CD14-positive monocyte (primary cell): Measurements from ENCODE around the gene OR1D2. TPM values are rescaled to one million over a fixed set of nuclear protein-coding genes. Genes with fewer than 3 reads are reported as not detected.

Source experiments
- DNase-seq, 3 donors: peaks; one replicate each; pipeline ENCODE4 v3.0.0-alpha.2; 2011 to 2022
- H2AFZ ChIP-seq: 2 replicates; pipeline ENCODE4 v1.6.0; 2012; ENCODE audit warnings: mild to moderate bottlenecking, low read depth, low read length, inconsistent platforms; ENCODE audit not compliant: insufficient read depth, poor library complexity, severe bottlenecking
- H3K27ac ChIP-seq, 2 donors: 1 replicate in 1 of 2; 2 replicates in 1 of 2; pipeline ENCODE4 v1.5.1; 2012 to 2013; ENCODE audit warnings: low read length in 2 of 2, control low read depth in 1 of 2, inconsistent platforms in 1 of 2, low read depth in 1 of 2, mild to moderate bottlenecking in 1 of 2
- H3K27me3 ChIP-seq, 2 donors: one replicate each; pipeline versions ENCODE4 v1.6.0 to v1.6.1; 2011 to 2013; ENCODE audit warnings: low read length in 2 of 2; ENCODE audit not compliant: control insufficient read depth in 2 of 2, insufficient read depth in 2 of 2
- H3K36me3 ChIP-seq, 2 donors: replicated peaks in 1 of 2; 1 replicate in 1 of 2; 2 replicates in 1 of 2; pipeline versions ENCODE4 v1.5.1 to v1.6.1; 2012 to 2013; ENCODE audit warnings: low read length in 2 of 2, control low read depth in 1 of 2, inconsistent platforms in 1 of 2, mild to moderate bottlenecking in 1 of 2; ENCODE audit not compliant: insufficient read depth in 2 of 2, control insufficient read depth in 1 of 2
- H3K4me1 ChIP-seq, 2 donors: 1 replicate in 1 of 2; 2 replicates in 1 of 2; pipeline versions ENCODE4 v1.5.1 to v1.6.1; 2012 to 2013; ENCODE audit warnings: low read length in 2 of 2, control low read depth in 1 of 2, inconsistent platforms in 1 of 2, mild to moderate bottlenecking in 1 of 2, moderate library complexity in 1 of 2; ENCODE audit not compliant: insufficient read depth in 2 of 2, control insufficient read depth in 1 of 2
- H3K4me2 ChIP-seq: replicated peaks from 2 replicates; pipeline ENCODE3; 2012; ENCODE audit warnings: low read length, moderate library complexity, mild to moderate bottlenecking; ENCODE audit not compliant: poor library complexity, severe bottlenecking; ENCODE audit errors: extremely low read depth
- H3K4me3 ChIP-seq, 3 experiments: fragments of 200-600 bp in 1 of 3; sonication (generic) in 1 of 3; replicated peaks in 1 of 3; 1 replicate in 2 of 3; 2 replicates in 1 of 3; pipeline ENCODE4 v1.5.1; 2011 to 2013; ENCODE audit warnings: low read length in 3 of 3, mild to moderate bottlenecking in 3 of 3, control low read depth in 2 of 3, low read depth in 2 of 3, inconsistent platforms in 1 of 3, moderate library complexity in 1 of 3
- H3K79me2 ChIP-seq: 2 replicates; pipeline ENCODE4 v1.6.0; 2012; ENCODE audit warnings: mild to moderate bottlenecking, control low read depth, inconsistent platforms, low read length, moderate library complexity; ENCODE audit not compliant: insufficient read depth
- H3K9ac ChIP-seq: 2 replicates; pipeline ENCODE4 v1.6.0; 2017; ENCODE audit warnings: low read length, mild to moderate bottlenecking; ENCODE audit not compliant: insufficient read depth, poor library complexity, severe bottlenecking
- H3K9me3 ChIP-seq, 2 donors: replicated peaks in 1 of 2; 1 replicate in 1 of 2; 2 replicates in 1 of 2; pipeline versions ENCODE4 v1.5.1 to v1.6.1; 2012 to 2013; ENCODE audit warnings: low read length in 2 of 2, control low read depth in 1 of 2; ENCODE audit not compliant: control insufficient read depth in 1 of 2, insufficient read depth in 1 of 2
- H4K20me1 ChIP-seq: 2 replicates; pipeline ENCODE4 v1.6.0; 2012; ENCODE audit warnings: mild to moderate bottlenecking, low read length, control low read depth, moderate library complexity; ENCODE audit not compliant: insufficient read depth
- H3K27ac Mint-ChIP-seq, 7 donors: one replicate each; pipeline ENCODE4 v1.8.0; 2020; ENCODE audit warnings: mild to moderate bottlenecking in 7 of 7, mixed read lengths in 7 of 7, moderate library complexity in 6 of 7, inconsistent platforms in 2 of 7
- H3K27me3 Mint-ChIP-seq, 3 donors: one replicate each; pipeline ENCODE4 v1.8.0; 2021 to 2022; ENCODE audit warnings: low read depth in 3 of 3, mild to moderate bottlenecking in 3 of 3, mixed read lengths in 3 of 3, moderate library complexity in 3 of 3, inconsistent platforms in 1 of 3
- H3K36me3 Mint-ChIP-seq, 2 donors: one replicate each; pipeline ENCODE4 v1.8.0; 2020; ENCODE audit warnings: mixed read lengths in 2 of 2, inconsistent platforms in 1 of 2, mild to moderate bottlenecking in 1 of 2
- H3K4me1 Mint-ChIP-seq: one replicate; pipeline ENCODE4 v1.8.0; 2020; ENCODE audit warnings: mild to moderate bottlenecking, mixed read lengths
- H3K4me3 Mint-ChIP-seq, 2 donors: one replicate each; pipeline ENCODE4 v1.8.0; 2020; ENCODE audit warnings: mild to moderate bottlenecking in 2 of 2, mixed read lengths in 2 of 2, moderate library complexity in 1 of 2
- H3K9me3 Mint-ChIP-seq, 7 donors: one replicate each; pipeline ENCODE4 v1.8.0; 2020 to 2022; ENCODE audit warnings: mixed read lengths in 7 of 7, mild to moderate bottlenecking in 6 of 7, moderate library complexity in 6 of 7, inconsistent platforms in 2 of 7
- WGBS: methylation state at CpG from one replicate; pipeline ENCODE4 v1.1.5; 2013; ENCODE audit warnings: missing lambda C conversion rate; ENCODE audit not compliant: insufficient coverage; 5-methylcytosine and 5-hydroxymethylcytosine counted together
- intact Hi-C, 2 donors: fragments of 100-400 bp; cut with micrococcal nuclease; formaldehyde crosslinking; loops; one replicate each; pipeline versions ENCODE4 v1.15.0 to v1.15.1; 2023
- polyA plus RNA-seq, 3 donors: library from polyadenylated mRNA; depleted of rRNA in 1 of 3; unstranded in 2 of 3; stranded (reverse) in 1 of 3; fragments of 300-500 nt in 2 of 3; fragments of >200 nt in 1 of 3; fragmentation: Illumina TruSeq in 2 of 3; gene quantifications; 1 replicate in 2 of 3; 2 replicates in 1 of 3; pipeline ENCODE4 v1.2.3, GENCODE V29; 2012 to 2021
- TF ChIP-seq, protein P1 (sequence below): fragments of 200-600 bp; IDR thresholded peaks from one replicate; pipeline ENCODE4 v1.8.0; 2022; ENCODE audit warnings: antibody characterized with exemption, mild to moderate bottlenecking

Gene OR1D2
- polyA plus RNA-seq, 3 donors, result not detected

DNA sequence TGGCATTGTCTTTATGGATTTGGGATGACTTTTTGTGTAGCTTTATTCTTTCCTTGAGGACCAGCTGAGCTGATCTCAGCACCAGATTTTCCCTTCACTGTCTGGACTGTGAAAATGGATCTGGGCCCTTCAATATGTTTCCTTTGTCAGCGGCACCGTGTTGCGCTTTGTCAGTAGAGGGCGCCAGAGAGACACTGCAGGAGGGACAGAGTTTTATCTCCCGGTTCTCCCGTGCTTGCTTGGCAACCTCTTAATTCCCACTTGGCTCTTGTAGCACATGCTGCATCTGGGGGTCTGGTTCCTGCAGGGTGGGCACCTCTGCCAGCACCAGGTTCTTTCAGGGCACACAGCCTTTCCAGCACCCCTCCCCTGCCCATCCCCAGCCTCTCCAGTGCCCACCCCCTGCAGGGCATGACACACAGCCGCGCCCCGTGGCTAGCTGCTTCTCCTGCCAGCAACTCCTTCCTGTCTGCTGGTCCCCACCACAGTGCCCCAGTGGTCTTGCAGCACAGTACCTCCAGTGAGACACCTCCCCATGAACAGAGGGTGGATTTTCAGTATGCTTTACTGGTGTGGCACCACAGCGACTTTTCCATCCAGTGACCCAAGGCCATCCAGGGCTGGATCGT, 60.4 kb downstream of the OR1D2 start:
- Histone ChIP-seq H3K36me3 (no peaks in the 10 kb centered on the region), H3K79me2 (no peaks in the 10 kb centered on the region), H3K4me3 (no peak overlapping the region), H3K27ac (no peak overlapping the region), H3K4me1 (peaks cover 18% of the 10 kb centered on the region in 2 donors), H3K9me3 (peaks cover 10 to 14% of the 10 kb centered on the region in 2 donors), H4K20me1 (no peaks in the 10 kb centered on the region), H3K4me2 (no peak overlapping the region), H3K27me3 (no peaks in the 10 kb centered on the region), H2AFZ (no peak overlapping the region), H3K9ac (no peak overlapping the region)
- no peak overlapping the region for H3K4me3 Mint-ChIP-seq
- H3K27ac Mint-ChIP-seq, result no peak overlapping the region
- intact Hi-C loops, result loop anchor here in 1 of 2 donors (10.0 kb wide), 1 partner anchor 591 kb away; the partner anchor contains the start of genes CTNS and SHPK
- H3K27me3 Mint-ChIP-seq, result peaks cover 2 to 10% (median 2%) of the 10 kb centered on the region in 3 donors
- H3K9me3 Mint-ChIP-seq, result peaks cover 8 to 14% (median 12%) of the 10 kb centered on the region in 7 donors
- no peaks in the 10 kb centered on the region for H3K36me3 Mint-ChIP-seq
- WGBS, result 65% methylated on average over 9 of the region's 11 CpGs
- peaks cover 18% of the 10 kb centered on the region for H3K4me1 Mint-ChIP-seq
- DNase-seq, result peak in 1 of 3 donors; percentile 10
- TF ChIP-seq, protein P1, sequence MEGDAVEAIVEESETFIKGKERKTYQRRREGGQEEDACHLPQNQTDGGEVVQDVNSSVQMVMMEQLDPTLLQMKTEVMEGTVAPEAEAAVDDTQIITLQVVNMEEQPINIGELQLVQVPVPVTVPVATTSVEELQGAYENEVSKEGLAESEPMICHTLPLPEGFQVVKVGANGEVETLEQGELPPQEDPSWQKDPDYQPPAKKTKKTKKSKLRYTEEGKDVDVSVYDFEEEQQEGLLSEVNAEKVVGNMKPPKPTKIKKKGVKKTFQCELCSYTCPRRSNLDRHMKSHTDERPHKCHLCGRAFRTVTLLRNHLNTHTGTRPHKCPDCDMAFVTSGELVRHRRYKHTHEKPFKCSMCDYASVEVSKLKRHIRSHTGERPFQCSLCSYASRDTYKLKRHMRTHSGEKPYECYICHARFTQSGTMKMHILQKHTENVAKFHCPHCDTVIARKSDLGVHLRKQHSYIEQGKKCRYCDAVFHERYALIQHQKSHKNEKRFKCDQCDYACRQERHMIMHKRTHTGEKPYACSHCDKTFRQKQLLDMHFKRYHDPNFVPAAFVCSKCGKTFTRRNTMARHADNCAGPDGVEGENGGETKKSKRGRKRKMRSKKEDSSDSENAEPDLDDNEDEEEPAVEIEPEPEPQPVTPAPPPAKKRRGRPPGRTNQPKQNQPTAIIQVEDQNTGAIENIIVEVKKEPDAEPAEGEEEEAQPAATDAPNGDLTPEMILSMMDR, result peak; percentile 43

DNA sequence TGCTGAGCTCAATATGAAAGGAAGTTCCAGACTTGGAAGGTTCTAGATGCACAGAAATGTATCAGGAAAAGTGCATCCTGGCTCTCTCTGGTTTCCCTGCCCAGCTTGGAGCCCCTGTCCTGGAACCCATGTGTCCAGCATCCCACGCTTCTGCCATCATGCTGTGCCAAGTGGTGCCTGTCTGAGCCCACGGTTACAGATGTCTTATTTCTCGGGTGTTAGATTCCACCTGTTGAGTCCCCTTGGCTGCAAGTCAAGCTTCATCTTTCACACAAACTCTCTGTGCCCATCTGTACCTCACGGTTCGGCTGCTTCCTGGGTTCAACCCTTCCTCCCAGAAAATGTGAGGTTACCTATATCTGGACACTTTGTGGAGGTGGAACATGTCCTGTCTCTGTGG, 63.3 kb downstream of the OR1D2 start:
- Mint-ChIP-seq H3K27ac (peak overlapping the region in 3 of 7 donors; percentile 22 to 60 (median 35)), H3K4me3 (no peak overlapping the region), H3K27me3 (peaks cover 2 to 12% (median 2%) of the 10 kb centered on the region in 3 donors), H3K9me3 (peaks cover 8 to 14% (median 12%) of the 10 kb centered on the region in 7 donors), H3K4me1 (peaks cover 17% of the 10 kb centered on the region), H3K36me3 (peaks cover under 1 to 2% of the 10 kb centered on the region in 2 donors)
- Histone ChIP-seq H2AFZ (no peak overlapping the region), H3K4me2 (no peak overlapping the region), H3K9me3 (peaks cover 10 to 14% of the 10 kb centered on the region in 2 donors), H4K20me1 (peaks cover 7% of the 10 kb centered on the region), H3K4me3 (no peak overlapping the region), H3K27me3 (no peaks in the 10 kb centered on the region), H3K79me2 (no peaks in the 10 kb centered on the region), H3K4me1 (peaks cover 14 to 15% of the 10 kb centered on the region in 2 donors), H3K27ac (no peak overlapping the region), H3K36me3 (peaks cover 0 to under 1% of the 10 kb centered on the region in 2 donors), H3K9ac (no peak overlapping the region)
- no peak for DNase-seq
- WGBS, result 91% methylated on average over 3 of the region's 5 CpGs
- intact Hi-C loops, result loop anchor here in 1 of 2 donors (10.0 kb wide), 1 partner anchor 594 kb away; the partner anchor contains the start of genes CTNS and SHPK
- TF ChIP-seq, protein P1, result no peak
